ENCODE results near the gene LYRM4.

- TF ChIP-seq CTCF (IDR thresholded peaks at IDR 0.05) = no peak
- TF ChIP-seq POLR2A (IDR thresholded peaks at IDR 0.05) = no peak
These were observed 104.1 kb downstream of the LYRM4 start for GRCh38 chr6:5156627-5157026.

All from right lobe of liver (tissue), 4 donors.